ENCODE measurements around the gene OR2AG2. TPM values are rescaled to one million over a fixed set of nuclear protein-coding genes. Genes with fewer than 3 reads are reported as not detected.
A peak's percentile ranks its signal among the peaks of the same experiment; 100 is the strongest.

The OR2AG2 gene
- total RNA-seq, 1 donor from 2014 or later = not detected

DNA sequence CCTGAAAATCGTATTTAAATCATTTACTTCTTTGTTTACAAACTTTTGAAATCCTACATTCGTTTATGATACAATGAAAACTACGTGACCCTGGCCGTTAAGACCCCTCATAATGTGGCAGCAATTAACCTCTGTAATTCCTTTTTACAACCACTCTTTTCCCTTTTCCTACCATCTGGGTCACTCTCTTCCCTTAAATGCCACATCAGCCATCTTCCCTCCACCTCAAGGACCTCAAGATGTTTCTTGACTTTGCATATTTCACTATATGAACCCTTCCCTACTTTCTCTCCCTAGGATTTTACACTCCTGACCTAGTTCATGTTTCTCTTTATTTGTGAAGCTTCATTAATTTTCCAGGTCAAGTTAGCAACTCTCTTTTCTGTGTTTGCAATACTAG is 26.8 kb downstream of the OR2AG2 start:
- intact Hi-C loops (cut with micrococcal nuclease) = loop anchor here (10.0 kb wide), 3 partner anchors 180 to 770 kb away; partner anchors contain the start of genes CNGA4, FHIP1B, OR2D3 and PPFIBP2

DNA sequence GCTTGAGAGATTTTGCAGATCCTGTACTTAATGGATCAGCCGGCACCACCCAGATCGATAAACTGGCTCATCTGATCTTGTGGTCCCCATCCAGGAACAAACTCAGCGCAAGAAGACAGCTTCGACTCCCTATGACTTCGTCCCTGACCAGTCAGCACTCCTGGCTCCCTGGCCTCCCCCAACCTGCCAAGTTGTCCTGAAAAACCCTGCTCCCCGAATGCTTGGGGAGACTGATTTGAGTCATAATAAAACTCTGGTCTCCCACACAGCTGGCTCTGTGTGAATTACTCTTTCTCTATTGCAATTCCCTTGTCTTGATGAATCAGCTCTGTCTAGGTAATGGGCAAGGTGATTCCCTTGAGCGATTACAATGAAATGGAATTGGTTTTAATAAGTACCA is 29.5 kb downstream of the OR2AG2 start:
- peaks cover 34% of the 10 kb centered on the region for H3K4me1 Mint-ChIP-seq
- H3K27me3 Mint-ChIP-seq = no peaks in the 10 kb centered on the region
- POLR2A ChIA-PET = no interaction called here
- ATAC-seq (ENCODE audit: low read depth) (no peak), DNase-seq (no peak)
- H3K36me3 Mint-ChIP-seq (ENCODE audit: low read depth) = peaks cover 40% of the 10 kb centered on the region
- no peak overlapping the region for H3K27ac Mint-ChIP-seq
- intact Hi-C loops (cut with micrococcal nuclease) = loop anchor here (10.0 kb wide), 3 partner anchors 183 to 773 kb away; partner anchors contain the start of genes CNGA4, FHIP1B, OR2D3 and PPFIBP2
- no peak overlapping the region for H3K4me3 Mint-ChIP-seq
- CTCF ChIA-PET = interaction anchor here (15.0 kb wide), 1 partner anchor 16 kb away, joined by 391 read pairs; no protein-coding TSS in a partner anchor
- no peaks in the 10 kb centered on the region for H3K9me3 Mint-ChIP-seq
- TF ChIP-seq, protein P1, sequence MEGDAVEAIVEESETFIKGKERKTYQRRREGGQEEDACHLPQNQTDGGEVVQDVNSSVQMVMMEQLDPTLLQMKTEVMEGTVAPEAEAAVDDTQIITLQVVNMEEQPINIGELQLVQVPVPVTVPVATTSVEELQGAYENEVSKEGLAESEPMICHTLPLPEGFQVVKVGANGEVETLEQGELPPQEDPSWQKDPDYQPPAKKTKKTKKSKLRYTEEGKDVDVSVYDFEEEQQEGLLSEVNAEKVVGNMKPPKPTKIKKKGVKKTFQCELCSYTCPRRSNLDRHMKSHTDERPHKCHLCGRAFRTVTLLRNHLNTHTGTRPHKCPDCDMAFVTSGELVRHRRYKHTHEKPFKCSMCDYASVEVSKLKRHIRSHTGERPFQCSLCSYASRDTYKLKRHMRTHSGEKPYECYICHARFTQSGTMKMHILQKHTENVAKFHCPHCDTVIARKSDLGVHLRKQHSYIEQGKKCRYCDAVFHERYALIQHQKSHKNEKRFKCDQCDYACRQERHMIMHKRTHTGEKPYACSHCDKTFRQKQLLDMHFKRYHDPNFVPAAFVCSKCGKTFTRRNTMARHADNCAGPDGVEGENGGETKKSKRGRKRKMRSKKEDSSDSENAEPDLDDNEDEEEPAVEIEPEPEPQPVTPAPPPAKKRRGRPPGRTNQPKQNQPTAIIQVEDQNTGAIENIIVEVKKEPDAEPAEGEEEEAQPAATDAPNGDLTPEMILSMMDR (IDR thresholded peaks at IDR 0.05) = no peak

More for the DNA sequence above, 26.8 kb downstream of the OR2AG2 start:
- no peak overlapping the region for H3K27ac Mint-ChIP-seq
- ATAC-seq (ENCODE audit: low read depth) (no peak), DNase-seq (no peak)
- ChIA-PET CTCF (interaction anchor here (0.9 to 15.0 kb wide), 4 partner anchors 7 to 920 kb away, joined by 3 to 391 read pairs (median 28); no protein-coding TSS in a partner anchor), POLR2A (interaction anchor here (1.2 to 3.0 kb wide), 10 partner anchors 8 to 355 kb away, joined by 3 to 26 read pairs (median 8); partner anchors contain the start of genes ARFIP2, OR2AG2, SMPD1 and TAF10)
- no peak overlapping the region for H3K4me3 Mint-ChIP-seq
- peaks cover 22% of the 10 kb centered on the region for H3K36me3 Mint-ChIP-seq (ENCODE audit: low read depth)
- H3K4me1 Mint-ChIP-seq = peaks cover 11% of the 10 kb centered on the region
- no peaks in the 10 kb centered on the region for H3K9me3 Mint-ChIP-seq
- H3K27me3 Mint-ChIP-seq = no peaks in the 10 kb centered on the region
- TF ChIP-seq, protein P1 (IDR thresholded peaks at IDR 0.05) = no peak

DNA sequence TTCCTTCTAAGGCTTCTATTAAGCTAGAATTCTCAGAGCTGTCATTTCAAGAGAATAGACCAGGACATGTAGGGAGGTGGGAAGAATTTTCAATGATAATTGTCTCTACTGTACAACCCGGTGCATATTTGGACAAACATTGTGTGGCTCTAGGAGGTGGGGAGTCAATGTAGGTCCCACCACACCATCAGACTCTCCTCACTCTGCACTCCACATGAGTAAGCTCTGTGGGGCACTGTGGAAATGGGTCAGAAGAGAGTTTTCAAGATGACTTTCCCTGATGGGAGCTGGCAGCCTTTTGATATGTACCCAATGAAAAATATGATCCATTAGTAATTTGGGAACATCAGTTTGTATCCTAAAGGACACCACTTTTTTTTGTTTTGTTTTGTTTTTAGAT is 33.2 kb downstream of the OR2AG2 start:
- TF ChIP-seq, protein P1 (IDR thresholded peaks at IDR 0.05) = no peak
- Mint-ChIP-seq H3K36me3 (ENCODE audit: low read depth) (peaks cover 60% of the 10 kb centered on the region), H3K4me3 (no peak overlapping the region), H3K4me1 (peaks cover 69% of the 10 kb centered on the region), H3K9me3 (no peaks in the 10 kb centered on the region), H3K27ac (peak overlapping the region; percentile 62), H3K27me3 (no peaks in the 10 kb centered on the region)
- POLR2A ChIA-PET = interaction anchor here (1.1 to 3.8 kb wide), 2 partner anchors 8 to 257 kb away, joined by 4 to 26 read pairs; partner anchors contain the start of genes ARFIP2 and TIMM10B
- DNase-seq (no peak), ATAC-seq (ENCODE audit: low read depth) (no peak)
- CTCF ChIA-PET = interaction anchor here (1.2 to 15.0 kb wide), 7 partner anchors 9 to 74 kb away, joined by 3 to 391 read pairs (median 4); partner anchors contain the start of gene MRPL17
- intact Hi-C loops (cut with micrococcal nuclease) = loop anchor here (1.0 kb wide), 2 partner anchors 8 to 19 kb away; no protein-coding TSS in a partner anchor

DNA sequence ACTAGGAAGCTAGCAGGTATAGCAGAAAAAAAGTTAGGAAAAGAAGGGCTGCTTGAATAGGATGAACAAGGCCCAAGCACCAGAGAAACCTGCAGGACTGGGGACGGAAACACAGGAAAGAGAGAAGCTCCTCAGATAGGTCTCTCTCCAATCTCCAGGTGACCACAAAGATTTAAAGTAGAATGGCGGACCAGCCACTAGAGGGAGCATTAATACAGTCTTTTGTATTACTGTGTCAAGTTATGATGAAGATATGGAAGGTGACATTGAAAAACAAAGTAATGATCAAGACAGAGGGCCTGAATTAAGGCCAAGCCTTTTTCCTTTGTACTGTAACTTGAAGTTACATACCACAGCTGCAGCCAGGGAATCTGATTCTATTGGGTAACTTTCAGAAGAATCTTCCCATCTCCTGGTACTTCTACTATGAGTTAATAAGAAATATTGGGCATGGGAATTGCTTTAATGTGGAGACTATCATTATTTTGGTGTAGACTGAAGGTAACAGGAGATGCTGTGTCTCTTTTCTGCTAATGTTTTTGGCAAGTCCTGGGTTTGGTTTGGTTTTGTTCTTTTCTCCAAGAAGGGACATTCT is 33.8 kb downstream of the OR2AG2 start:
- Mint-ChIP-seq H3K36me3 (ENCODE audit: low read depth) (peaks cover 64% of the 10 kb centered on the region), H3K4me3 (no peak overlapping the region), H3K9me3 (no peaks in the 10 kb centered on the region), H3K4me1 (peaks cover 72% of the 10 kb centered on the region), H3K27me3 (no peaks in the 10 kb centered on the region), H3K27ac (peak overlapping the region; percentile 62)
- DNase-seq = no peak
- intact Hi-C loops (cut with micrococcal nuclease) = loop anchor here (1.0 kb wide), 2 partner anchors 8 to 19 kb away; no protein-coding TSS in a partner anchor
- TF ChIP-seq, protein P1 (IDR thresholded peaks at IDR 0.05) = peak; percentile 37
- POLR2A ChIA-PET = interaction anchor here (0.6 to 3.8 kb wide), 9 partner anchors 8 to 919 kb away, joined by 3 to 26 read pairs (median 4); partner anchors contain the start of genes ARFIP2 and TIMM10B
- peak; percentile 75 for ATAC-seq (ENCODE audit: low read depth)
- CTCF ChIA-PET = interaction anchor here (0.5 to 15.0 kb wide), 14 partner anchors 10 to 74 kb away, joined by 3 to 391 read pairs (median 4); partner anchors contain the start of genes MRPL17 and OR2AG2
